Activated naive CD8-positive, alpha-beta T cell treated with anti-CD3 and anti-CD28 coated beads, Interleukin-2, amount 50 U/mL, for 24 hours (primary cell): ENCODE results near the gene NEIL3.

Source experiments
- ATAC-seq: fragments of 150-1000 bp; cut with Tn5 transposase; one replicate; pipeline ENCODE4 v1.10.0; 2021
- DNase-seq: peaks from one replicate; pipeline ENCODE4 v3.0.0; 2021
- H3K27ac Mint-ChIP-seq: one replicate; pipeline ENCODE4 v1.8.0; 2021; ENCODE audit warnings: mild to moderate bottlenecking, mixed read lengths
- H3K27me3 Mint-ChIP-seq: one replicate; pipeline ENCODE4 v1.8.0; 2021; ENCODE audit warnings: mixed read lengths
- H3K36me3 Mint-ChIP-seq: one replicate; pipeline ENCODE4 v1.8.0; 2021; ENCODE audit warnings: low read depth, mixed read lengths
- H3K4me1 Mint-ChIP-seq: one replicate; pipeline ENCODE4 v1.8.0; 2021; ENCODE audit warnings: mixed read lengths
- H3K4me3 Mint-ChIP-seq: one replicate; pipeline ENCODE4 v1.8.0; 2021; ENCODE audit warnings: mild to moderate bottlenecking, moderate library complexity, mixed read lengths
- H3K9me3 Mint-ChIP-seq: one replicate; pipeline ENCODE4 v1.8.0; 2021; ENCODE audit warnings: mixed read lengths

NEIL3 gene, protein sequence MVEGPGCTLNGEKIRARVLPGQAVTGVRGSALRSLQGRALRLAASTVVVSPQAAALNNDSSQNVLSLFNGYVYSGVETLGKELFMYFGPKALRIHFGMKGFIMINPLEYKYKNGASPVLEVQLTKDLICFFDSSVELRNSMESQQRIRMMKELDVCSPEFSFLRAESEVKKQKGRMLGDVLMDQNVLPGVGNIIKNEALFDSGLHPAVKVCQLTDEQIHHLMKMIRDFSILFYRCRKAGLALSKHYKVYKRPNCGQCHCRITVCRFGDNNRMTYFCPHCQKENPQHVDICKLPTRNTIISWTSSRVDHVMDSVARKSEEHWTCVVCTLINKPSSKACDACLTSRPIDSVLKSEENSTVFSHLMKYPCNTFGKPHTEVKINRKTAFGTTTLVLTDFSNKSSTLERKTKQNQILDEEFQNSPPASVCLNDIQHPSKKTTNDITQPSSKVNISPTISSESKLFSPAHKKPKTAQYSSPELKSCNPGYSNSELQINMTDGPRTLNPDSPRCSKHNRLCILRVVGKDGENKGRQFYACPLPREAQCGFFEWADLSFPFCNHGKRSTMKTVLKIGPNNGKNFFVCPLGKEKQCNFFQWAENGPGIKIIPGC

GRCh38 chr4:177309522-177310371, at the start of gene NEIL3:
TSS of gene NEIL3 (plus strand) at chr4:177309874. CDS start at chr4:177309954, 80 bp downstream.
- ATAC-seq, result peak; percentile 90
- H3K36me3 Mint-ChIP-seq, result peaks cover 9% of the 10 kb centered on the region
- no peaks in the 10 kb centered on the region for H3K27me3 Mint-ChIP-seq
- peak within 1 kb of the TSS; percentile 91 for H3K27ac Mint-ChIP-seq
- no peaks in the 10 kb centered on the region for H3K9me3 Mint-ChIP-seq
- peak within 1 kb of the TSS; percentile 92 for H3K4me3 Mint-ChIP-seq
- DNase-seq, result peak; percentile 98
- peaks cover 23% of the 10 kb centered on the region for H3K4me1 Mint-ChIP-seq

DNA sequence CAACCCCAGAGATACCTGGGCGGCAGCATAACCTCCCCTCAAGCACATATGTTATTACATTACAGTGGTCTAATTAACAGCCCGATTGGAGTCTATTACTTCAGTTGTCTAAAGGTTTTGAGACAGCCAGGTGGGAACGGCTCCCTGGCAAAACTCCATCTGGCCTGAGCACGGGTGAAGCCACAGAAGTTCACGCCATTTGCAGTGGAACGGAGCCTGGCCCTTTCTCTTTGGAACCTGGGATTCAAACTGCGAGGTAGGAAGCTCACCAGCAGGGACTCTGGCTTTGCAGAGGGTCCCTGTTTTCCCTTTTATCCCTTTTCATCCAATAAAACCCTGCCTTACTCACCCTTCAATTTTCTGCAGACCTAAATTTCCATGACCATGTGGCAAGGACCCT, 45.9 kb upstream of the NEIL3 start:
- no peaks in the 10 kb centered on the region for H3K4me1 Mint-ChIP-seq
- H3K4me3 Mint-ChIP-seq, result no peak overlapping the region
- ATAC-seq (no peak), DNase-seq (no peak)
- no peaks in the 10 kb centered on the region for H3K36me3 Mint-ChIP-seq
- H3K27ac Mint-ChIP-seq, result no peak overlapping the region
- no peaks in the 10 kb centered on the region for H3K9me3 Mint-ChIP-seq
- no peaks in the 10 kb centered on the region for H3K27me3 Mint-ChIP-seq

GRCh38 chr4:177264788-177265422, 44.8 kb upstream of the NEIL3 start:
- Mint-ChIP-seq H3K36me3 (no peaks in the 10 kb centered on the region), H3K27ac (no peak overlapping the region), H3K4me3 (no peak overlapping the region), H3K9me3 (no peaks in the 10 kb centered on the region), H3K4me1 (no peaks in the 10 kb centered on the region), H3K27me3 (no peaks in the 10 kb centered on the region)
- DNase-seq, result no peak
- ATAC-seq, result no peak

GRCh38 chr4:177265729-177266128, 43.9 kb upstream of the NEIL3 start:
- H3K4me3 Mint-ChIP-seq, result no peak overlapping the region
- no peaks in the 10 kb centered on the region for H3K4me1 Mint-ChIP-seq
- no peaks in the 10 kb centered on the region for H3K36me3 Mint-ChIP-seq
- no peak overlapping the region for H3K27ac Mint-ChIP-seq
- H3K9me3 Mint-ChIP-seq, result no peaks in the 10 kb centered on the region
- ATAC-seq (no peak), DNase-seq (no peak)
- no peaks in the 10 kb centered on the region for H3K27me3 Mint-ChIP-seq

GRCh38 chr4:177266506-177266905, 43.2 kb upstream of the NEIL3 start:
- H3K4me3 Mint-ChIP-seq, result no peak overlapping the region
- DNase-seq (no peak), ATAC-seq (no peak)
- no peaks in the 10 kb centered on the region for H3K27me3 Mint-ChIP-seq
- no peaks in the 10 kb centered on the region for H3K36me3 Mint-ChIP-seq
- H3K4me1 Mint-ChIP-seq, result no peaks in the 10 kb centered on the region
- no peak overlapping the region for H3K27ac Mint-ChIP-seq
- H3K9me3 Mint-ChIP-seq, result no peaks in the 10 kb centered on the region

DNA sequence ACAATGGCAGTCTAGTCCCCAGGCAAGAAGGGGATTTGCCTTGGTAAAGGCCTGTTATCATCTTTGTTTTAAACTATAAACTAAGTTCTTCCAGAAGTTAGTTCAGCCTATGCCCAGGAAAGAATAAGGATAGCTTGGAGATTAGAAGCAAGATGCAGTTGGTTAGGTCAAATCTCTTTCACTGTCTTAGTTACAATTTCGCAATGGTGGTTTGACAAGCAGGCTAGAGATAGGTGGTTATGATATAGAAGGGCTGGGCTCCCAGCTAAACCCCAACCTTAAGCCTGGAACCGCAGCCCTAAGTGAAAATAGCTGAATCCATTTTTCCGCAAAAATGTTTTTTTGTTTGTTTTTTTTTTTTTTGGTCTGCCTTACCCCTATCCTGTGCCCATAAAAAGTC, 41.8 kb upstream of the NEIL3 start:
- Mint-ChIP-seq H3K27me3 (no peaks in the 10 kb centered on the region), H3K4me1 (no peaks in the 10 kb centered on the region), H3K36me3 (no peaks in the 10 kb centered on the region), H3K9me3 (no peaks in the 10 kb centered on the region), H3K27ac (no peak overlapping the region), H3K4me3 (no peak overlapping the region)
- no peak for DNase-seq
- ATAC-seq, result no peak

DNA sequence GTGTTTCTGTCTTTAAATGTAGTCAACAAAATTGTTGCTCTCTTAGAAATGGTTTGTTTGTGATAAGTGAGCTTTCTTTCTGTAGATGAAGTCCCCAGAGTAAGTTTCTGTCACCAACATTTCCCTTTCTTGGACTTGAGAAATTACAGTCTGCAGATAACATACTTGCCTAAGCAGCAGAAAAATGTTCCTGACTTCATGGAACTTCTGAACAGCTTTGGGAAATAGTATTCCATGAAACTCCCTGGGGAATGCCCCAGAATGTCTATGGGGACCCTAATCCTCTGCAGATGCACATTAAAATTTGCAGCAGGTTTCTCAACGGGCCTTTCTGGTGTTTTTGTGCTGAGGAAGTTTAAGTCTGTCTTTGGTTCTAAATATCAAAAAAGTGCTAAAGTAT, 38.6 kb upstream of the NEIL3 start:
- ATAC-seq, result no peak
- no peak overlapping the region for H3K4me3 Mint-ChIP-seq
- H3K36me3 Mint-ChIP-seq, result no peaks in the 10 kb centered on the region
- no peaks in the 10 kb centered on the region for H3K4me1 Mint-ChIP-seq
- H3K27ac Mint-ChIP-seq, result no peak overlapping the region
- no peak for DNase-seq
- no peaks in the 10 kb centered on the region for H3K27me3 Mint-ChIP-seq
- H3K9me3 Mint-ChIP-seq, result no peaks in the 10 kb centered on the region

GRCh38 chr4:177271915-177272766, 37.5 kb upstream of the NEIL3 start:
- Mint-ChIP-seq H3K27me3 (no peaks in the 10 kb centered on the region), H3K4me1 (no peaks in the 10 kb centered on the region), H3K9me3 (no peaks in the 10 kb centered on the region), H3K27ac (no peak overlapping the region), H3K36me3 (no peaks in the 10 kb centered on the region), H3K4me3 (no peak overlapping the region)
- ATAC-seq (no peak), DNase-seq (no peak)

DNA sequence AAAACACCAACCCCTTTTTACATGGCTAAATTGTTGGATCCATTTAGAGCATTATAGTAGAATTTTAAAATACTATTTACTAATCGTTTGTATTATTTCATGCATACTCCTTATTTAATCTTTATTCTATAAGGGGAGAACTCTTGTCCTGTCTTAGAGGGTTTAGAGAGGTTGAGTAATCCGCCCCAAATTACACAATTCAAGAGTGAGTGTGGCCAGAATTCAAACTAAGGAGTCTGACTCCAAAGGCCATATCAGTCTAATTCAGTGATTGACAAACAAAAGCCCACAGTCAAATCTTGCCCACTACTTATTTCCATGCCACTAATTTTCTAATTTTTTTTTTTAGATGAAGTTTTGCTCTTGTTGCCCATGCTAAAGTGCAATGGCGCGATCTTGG, 33.7 kb upstream of the NEIL3 start:
- Mint-ChIP-seq H3K27ac (no peak overlapping the region), H3K4me1 (no peaks in the 10 kb centered on the region), H3K27me3 (no peaks in the 10 kb centered on the region), H3K36me3 (no peaks in the 10 kb centered on the region), H3K4me3 (no peak overlapping the region), H3K9me3 (no peaks in the 10 kb centered on the region)
- no peak for ATAC-seq
- no peak for DNase-seq

GRCh38 chr4:177281351-177281909, 28.2 kb upstream of the NEIL3 start:
- H3K36me3 Mint-ChIP-seq, result no peaks in the 10 kb centered on the region
- no peaks in the 10 kb centered on the region for H3K9me3 Mint-ChIP-seq
- ATAC-seq, result no peak
- H3K27me3 Mint-ChIP-seq, result no peaks in the 10 kb centered on the region
- no peak overlapping the region for H3K4me3 Mint-ChIP-seq
- H3K27ac Mint-ChIP-seq, result no peak overlapping the region
- H3K4me1 Mint-ChIP-seq, result no peaks in the 10 kb centered on the region
- no peak for DNase-seq

DNA sequence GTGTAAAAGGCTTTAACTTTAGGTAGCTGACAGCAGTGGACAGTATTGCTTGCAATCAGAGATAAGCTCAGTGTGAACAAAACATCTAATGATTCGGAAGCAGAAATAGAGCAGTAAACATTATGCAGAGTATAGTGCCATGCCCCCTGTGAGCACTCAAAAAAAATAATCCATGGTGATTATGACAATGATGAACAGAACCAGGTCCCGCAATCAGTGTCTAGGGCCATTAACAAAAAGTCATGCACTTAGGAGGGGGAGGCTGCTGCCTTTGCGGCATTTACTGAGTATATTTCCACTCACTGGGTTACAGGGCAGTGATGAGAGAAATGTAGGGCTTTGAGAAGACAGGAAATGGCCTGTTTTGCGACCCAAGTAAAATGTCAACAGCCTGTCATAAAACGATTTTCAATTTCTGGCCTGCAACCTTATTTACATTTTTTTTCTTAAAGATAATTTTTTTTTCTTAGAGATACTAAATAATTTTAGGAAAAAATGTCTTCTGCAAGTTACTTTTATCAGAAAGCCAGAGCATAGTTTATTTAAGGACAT, 27.3 kb upstream of the NEIL3 start:
- H3K27me3 Mint-ChIP-seq, result no peaks in the 10 kb centered on the region
- no peaks in the 10 kb centered on the region for H3K36me3 Mint-ChIP-seq
- H3K9me3 Mint-ChIP-seq, result no peaks in the 10 kb centered on the region
- ATAC-seq (no peak), DNase-seq (no peak)
- H3K4me3 Mint-ChIP-seq, result no peak overlapping the region
- H3K4me1 Mint-ChIP-seq, result no peaks in the 10 kb centered on the region
- H3K27ac Mint-ChIP-seq, result no peak overlapping the region

- H3K36me3 Mint-ChIP-seq, result no peaks in the 10 kb centered on the region
- ATAC-seq, result no peak
- H3K27me3 Mint-ChIP-seq, result no peaks in the 10 kb centered on the region
- H3K4me1 Mint-ChIP-seq, result no peaks in the 10 kb centered on the region
- DNase-seq, result no peak
- H3K27ac Mint-ChIP-seq, result no peak overlapping the region
- H3K9me3 Mint-ChIP-seq, result no peaks in the 10 kb centered on the region
- H3K4me3 Mint-ChIP-seq, result no peak overlapping the region
These were observed 26.5 kb upstream of the NEIL3 start for GRCh38 chr4:177283167-177283566.

DNA sequence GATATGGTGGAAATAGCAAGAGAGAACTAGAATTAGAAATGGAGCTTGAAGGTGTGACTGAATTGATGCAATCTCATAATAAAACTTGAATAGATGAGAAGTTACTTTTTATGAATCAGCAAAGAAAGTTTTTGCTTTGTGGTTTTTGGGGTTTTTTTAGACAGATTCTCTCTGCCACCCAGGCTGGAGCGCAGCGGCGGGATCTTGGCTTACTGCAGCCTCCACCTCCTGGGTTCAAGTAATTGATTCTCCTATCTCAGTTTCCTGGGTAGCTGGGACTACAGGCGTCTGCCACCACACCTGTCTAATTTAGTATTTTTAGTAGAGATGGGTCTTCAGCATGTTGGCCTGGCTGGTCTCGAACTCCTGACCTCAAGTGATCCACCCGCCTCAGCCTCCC, 23.7 kb upstream of the NEIL3 start:
- no peak for DNase-seq
- Mint-ChIP-seq H3K9me3 (no peaks in the 10 kb centered on the region), H3K4me3 (no peak overlapping the region), H3K36me3 (no peaks in the 10 kb centered on the region), H3K4me1 (no peaks in the 10 kb centered on the region), H3K27me3 (no peaks in the 10 kb centered on the region), H3K27ac (no peak overlapping the region)
- no peak for ATAC-seq
